ENCODE results near the gene VSX2.
A peak's percentile ranks its signal among the peaks of the same experiment; 100 is the strongest.
"Not testable (repeated sequence)": the region's sequence is repeated elsewhere in the genome, so short reads cannot be mapped to it uniquely, and the experiment has no call there.

VSX2 gene

DNA sequence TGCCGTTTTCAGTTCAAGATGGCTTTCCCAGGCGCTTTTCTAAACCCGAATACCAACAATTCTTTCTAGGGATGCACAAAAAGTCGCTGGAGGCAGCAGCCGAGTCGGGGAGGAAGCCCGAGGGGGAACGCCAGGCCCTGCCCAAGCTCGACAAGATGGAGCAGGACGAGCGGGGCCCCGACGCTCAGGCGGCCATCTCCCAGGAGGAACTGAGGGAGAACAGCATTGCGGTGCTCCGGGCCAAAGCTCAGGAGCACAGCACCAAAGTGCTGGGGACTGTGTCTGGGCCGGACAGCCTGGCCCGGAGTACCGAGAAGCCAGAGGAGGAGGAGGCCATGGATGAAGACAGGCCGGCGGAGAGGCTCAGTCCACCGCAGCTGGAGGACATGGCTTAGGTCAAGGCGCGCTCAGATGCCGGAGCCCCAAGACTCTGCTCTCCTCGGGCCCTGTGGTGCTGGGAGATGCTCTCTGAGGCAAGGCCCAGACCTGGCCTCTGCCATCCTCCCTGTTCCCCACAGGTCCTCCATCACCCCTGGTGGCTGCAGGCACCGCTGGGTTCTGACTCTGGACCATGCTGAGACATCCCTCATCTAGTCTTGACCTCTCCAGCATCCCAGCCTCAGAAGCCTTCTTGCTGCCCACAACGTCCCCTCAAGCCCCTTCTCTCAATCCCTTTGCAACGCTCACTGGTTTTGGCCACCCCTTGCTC, 21.4 kb downstream of the VSX2 start:
- no peak for DNase-seq (ENCODE audit: low spot score)

DNA sequence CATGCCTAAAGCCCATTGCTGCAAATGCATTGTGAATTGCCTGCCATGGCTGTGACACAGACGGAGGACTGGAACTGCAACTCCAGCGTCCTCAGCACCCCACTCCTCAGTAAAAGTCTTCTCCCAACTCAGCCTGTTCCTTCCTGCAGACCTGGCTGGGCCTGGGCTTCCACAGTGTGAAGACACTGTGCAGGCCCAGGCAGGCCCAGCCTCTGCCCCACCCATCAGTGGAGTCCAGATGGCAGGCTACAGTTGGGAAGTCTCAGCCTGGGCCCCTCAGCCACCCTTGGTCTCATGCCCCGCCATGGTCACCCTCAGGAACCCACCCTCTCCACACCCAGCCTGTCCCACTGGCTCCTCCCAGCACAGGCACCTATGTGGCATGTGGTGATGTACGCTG, 22.0 kb downstream of the VSX2 start:
- no peak for DNase-seq (ENCODE audit: low spot score)

GRCh38 chr14:74262076-74262475, 22.8 kb downstream of the VSX2 start:
- DNase-seq (ENCODE audit: low spot score): no peak

DNA sequence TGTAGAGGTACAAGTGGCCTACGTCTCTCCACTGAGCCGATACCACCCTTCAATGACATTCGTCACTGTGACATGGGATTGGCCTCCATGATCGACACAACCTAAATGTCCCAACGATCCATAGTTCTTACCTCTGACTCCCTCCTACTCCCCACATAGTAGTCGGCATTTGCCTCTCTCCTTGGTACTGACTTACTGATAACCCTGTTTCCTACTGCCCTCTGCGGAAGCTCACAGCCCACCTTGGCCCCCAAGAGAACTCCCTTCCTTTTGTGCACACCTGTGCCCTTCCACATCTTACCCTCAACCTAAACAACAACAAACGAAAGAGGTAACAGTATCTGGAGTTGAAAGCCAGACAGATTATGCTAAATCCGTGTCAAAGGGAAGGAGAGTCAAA, 23.9 kb downstream of the VSX2 start:
- no peak for DNase-seq (ENCODE audit: low spot score)

- no peak for DNase-seq (ENCODE audit: low spot score)
Observed at GRCh38 chr14:74263921-74264320, 24.7 kb downstream of the VSX2 start.

DNA sequence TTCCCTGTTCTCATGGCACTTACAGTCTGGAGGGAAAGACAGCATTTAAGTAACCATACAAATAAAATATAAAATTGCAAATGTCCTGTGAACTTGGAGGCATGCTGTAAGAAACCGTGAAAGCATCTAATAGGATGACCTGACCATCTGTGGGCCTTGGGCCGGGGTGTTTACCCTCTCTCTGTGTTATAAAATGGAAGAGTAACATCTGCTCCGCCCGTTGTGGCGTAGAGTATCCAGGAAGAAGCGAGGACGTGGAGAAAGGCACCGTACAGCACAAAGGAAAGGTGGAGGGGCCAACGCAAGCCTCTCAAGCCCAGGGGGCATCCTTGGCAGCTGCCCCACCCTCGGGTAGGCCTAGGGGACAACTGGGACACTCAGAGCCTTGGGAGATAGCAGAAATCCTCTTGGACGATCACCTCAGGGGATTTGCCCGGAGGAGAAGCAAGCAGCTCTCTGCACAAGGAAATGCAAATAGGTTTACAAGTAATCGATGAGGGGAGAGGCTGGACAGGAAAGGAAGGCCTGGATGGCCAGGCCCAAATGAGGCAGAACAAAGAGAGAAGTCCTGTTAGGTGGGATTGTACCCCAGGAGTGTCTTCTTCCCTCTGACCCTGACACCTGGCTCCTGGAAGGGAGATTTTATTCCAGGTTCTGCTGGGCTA, 26.2 kb downstream of the VSX2 start:
- no peak for DNase-seq (ENCODE audit: low spot score)

DNA sequence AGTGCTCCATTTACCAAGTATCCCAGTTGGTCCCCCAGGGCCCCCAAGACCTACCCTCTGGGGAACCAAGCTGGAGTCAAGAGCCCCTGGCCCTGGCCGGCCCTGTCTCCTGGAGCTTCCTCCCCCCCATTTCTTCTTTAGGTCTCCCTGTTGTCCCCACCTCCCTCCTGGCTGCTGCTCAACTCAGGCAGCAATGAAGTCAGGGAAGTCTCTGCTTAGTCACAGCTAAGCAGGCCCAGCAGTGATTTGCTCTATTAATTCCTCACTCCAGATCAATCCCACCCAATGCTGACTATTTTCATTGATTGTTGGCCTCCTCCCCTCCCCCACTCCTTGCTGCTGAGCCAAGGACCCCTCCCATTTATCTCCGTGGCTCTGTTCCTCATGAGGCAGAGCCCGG, 28.3 kb downstream of the VSX2 start:
- no peak for DNase-seq (ENCODE audit: low spot score)

DNA sequence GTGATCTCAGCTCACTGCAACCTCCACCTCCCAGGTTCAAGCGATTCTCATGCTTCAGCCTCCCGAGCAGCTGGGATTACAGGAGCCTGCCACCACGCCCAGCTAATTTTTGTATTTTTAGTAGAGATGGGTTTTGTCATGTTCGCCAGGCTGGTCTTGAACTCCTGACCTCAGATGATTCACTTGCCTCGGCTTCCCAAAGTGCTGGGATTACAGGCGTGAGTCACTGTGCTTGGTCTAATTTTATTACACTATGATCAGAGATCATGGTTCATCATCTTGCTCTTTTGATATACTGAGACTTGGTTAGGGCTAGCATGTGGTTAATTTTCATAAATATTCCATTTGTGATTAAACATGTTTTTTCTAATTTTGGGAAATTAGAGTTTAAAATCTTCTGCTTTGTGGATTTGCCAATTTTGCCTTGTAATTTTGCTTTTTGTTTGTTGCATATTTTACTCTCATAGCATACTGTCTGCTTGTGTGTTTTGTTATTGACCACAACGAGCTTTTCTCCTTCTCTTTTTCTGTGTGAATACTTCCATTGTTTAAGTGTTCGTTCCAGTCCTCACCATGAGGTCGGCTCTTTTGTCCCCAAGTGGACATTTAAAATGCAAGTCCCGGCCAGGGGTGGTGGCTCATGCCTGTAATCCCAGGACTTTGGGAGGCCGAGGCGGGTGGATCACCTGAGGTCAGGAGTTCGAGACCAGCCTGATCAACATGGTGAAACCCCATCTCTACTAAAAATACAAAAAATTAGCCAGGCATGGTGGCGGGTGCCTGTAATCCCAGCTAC, 31.3 kb downstream of the VSX2 start:
- not testable (repeated sequence) for DNase-seq (ENCODE audit: low spot score)

DNA sequence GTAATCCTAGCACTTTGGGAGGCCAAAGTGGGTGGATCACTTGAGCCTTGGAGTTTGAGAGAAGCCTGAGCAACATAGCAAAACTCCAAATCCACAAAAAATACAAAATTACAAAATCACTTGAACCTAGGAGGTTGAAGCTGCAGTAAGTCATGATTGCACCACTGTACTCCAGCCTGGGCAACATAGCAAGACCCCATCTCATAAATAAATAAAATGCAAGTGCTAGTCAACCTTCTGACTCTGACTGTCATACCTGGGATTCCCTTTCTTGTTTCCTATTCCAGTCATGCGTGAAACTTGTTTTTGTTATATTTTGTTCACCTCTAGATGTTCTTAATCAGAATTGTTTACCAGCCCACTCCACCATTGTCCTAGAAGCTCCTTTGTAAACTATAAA, 32.1 kb downstream of the VSX2 start:
- DNase-seq (ENCODE audit: low spot score): no peak

GRCh38 chr14:74275241-74275841, 36.1 kb downstream of the VSX2 start:
- peak; percentile 81 for DNase-seq (ENCODE audit: low spot score)

DNA sequence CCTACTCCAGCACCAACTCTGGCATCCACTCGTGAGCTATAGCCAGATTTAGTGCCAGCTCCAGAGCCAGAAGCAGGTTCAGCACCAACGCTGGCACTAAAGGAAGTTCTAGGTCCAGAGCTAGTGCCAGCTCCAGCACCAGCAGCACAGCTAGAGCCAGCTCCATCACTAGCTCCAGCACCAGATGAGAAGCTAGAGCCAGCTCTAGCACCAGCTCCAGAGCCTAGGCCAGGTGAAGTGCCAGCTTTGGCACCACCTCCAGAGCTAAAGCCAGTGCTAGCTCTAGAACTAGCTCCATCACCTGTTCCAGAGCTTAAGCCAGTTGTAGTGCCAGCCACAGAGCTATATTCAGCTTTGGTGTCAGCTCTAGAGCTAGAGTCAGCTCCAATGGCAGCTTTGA, 38.8 kb downstream of the VSX2 start:
- no peak for DNase-seq (ENCODE audit: low spot score)

GRCh38 chr14:74281069-74281468, 41.8 kb downstream of the VSX2 start:
- DNase-seq (ENCODE audit: low spot score): no peak

DNA sequence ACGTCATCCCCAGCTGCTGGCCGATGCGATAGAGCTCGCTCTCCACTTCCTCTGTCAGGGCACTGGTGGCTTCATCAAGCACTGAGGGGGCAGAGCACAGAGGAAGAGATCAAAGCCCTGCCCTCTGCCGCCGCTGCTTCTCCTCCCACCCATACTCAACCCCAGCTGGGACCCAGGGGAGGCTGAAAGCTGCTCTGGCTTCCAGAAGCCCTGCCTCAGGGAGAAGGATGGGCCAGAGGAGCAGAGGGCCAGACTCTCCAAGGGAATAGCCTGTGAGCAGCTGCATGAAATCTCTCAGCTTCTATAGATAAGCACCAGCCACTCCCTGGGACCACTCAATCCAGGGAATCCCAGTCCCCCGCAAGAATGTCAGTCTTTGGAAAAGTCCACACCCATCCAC, 47.5 kb downstream of the VSX2 start:
- DNase-seq (ENCODE audit: low spot score): no peak

DNA sequence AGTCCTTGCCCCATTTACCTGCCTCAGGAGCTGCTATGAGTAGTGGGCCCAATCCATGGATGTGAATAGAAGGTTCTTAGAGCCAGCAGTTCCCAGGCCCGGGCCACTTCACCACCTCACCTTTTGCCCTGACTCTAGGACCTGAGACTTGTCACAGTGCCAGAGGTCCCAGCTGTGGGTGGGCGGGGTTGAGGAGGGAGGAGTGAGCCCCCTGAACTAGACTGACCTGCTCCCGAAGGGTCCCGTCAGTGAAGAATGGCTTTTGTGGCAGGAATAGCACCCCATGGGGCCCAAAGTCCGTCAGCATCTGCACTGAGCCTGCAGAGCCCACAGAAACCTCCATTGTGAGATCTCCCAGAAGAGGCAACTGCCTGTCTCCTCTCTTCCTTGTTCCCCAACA, 50.6 kb downstream of the VSX2 start:
- DNase-seq (ENCODE audit: low spot score): no peak

- DNase-seq (ENCODE audit: low spot score): peak; percentile 43
Observed at GRCh38 chr14:74290415-74290814, 51.2 kb downstream of the VSX2 start.

- no peak for DNase-seq (ENCODE audit: low spot score)
Observed at GRCh38 chr14:74292061-74292460, 52.8 kb downstream of the VSX2 start.

DNA sequence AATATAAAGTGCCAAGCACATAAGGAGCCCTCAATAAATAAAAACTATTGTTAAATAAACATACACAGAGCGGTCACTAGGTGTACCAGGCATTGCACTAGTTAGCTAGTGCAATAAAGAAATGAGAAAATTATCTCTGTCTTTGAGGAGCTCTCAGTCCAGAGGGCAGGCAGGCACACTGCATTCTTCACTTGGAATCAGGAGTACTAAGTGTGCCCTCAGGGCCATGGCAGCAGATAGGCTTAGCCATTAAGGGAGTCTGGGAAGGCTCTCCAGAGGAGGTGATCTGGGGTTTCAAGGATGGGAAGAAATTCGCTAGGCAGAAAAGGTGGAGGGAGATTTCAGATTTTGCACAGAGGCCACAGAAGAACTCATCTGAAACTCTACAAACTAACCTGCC, 54.4 kb downstream of the VSX2 start:
- DNase-seq (ENCODE audit: low spot score): no peak

GRCh38 chr14:74296037-74296467, 56.8 kb downstream of the VSX2 start:
- DNase-seq (ENCODE audit: low spot score): no peak

GRCh38 chr14:74297986-74298385, 58.7 kb downstream of the VSX2 start:
- DNase-seq (ENCODE audit: low spot score): no peak

DNA sequence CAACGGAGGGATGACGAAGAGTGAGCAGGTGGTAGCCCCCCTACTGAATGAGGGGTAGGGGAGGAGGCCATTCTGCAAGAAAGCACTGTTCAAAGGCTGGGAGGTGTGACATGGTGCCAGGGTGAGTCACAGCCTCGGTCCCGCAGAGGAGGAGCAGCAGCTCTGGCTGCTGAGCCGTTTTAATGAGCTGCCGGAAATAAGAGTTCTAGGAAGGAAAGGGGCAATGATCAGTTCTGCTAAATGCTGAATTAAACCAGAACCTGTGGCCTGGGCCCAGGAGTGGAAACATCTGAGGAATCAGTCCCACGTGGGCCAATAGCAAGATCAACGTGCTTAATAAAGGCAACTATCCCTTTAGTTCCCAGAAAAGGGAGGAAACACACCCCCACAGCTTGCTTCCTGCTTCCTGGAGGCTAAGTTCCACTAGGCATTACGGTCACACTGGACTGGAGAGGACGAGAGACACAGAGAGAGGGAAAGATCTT, 59.9 kb downstream of the VSX2 start:
- DNase-seq (ENCODE audit: low spot score): no peak

GRCh38 chr14:74301594-74302151, 62.4 kb downstream of the VSX2 start:
- no peak for DNase-seq (ENCODE audit: low spot score)

GRCh38 chr14:74302152-74302628, 62.9 kb downstream of the VSX2 start:
- peak; percentile 60 for DNase-seq (ENCODE audit: low spot score)

Measured in hepatic stellate cell (primary cell).